HS-5 (cell line): Measurements from ENCODE around the gene ARID1A.
"Not testable (repeated sequence)": the region's sequence is repeated elsewhere in the genome, so short reads cannot be mapped to it uniquely, and the experiment has no call there.

Source experiments
- DNase-seq: peaks from one replicate; pipeline ENCODE4 v3.0.0-alpha.2; 2012; ENCODE audit warnings: low read depth

The ARID1A gene

DNA sequence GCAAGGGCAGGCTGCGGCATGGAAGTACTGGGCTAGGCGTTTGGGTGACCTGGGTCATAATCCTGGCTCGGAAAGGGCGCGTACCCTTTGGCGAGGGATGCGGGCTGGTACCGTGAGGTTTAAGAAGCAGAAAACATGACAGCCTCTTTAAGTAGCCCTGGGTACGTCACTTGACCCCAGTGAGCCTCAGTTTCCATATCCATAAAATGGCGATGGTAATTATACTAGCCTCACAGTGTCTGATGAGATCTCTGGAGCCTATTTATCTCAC, 92.6 kb downstream of the ARID1A start:
- DNase-seq: no peak

DNA sequence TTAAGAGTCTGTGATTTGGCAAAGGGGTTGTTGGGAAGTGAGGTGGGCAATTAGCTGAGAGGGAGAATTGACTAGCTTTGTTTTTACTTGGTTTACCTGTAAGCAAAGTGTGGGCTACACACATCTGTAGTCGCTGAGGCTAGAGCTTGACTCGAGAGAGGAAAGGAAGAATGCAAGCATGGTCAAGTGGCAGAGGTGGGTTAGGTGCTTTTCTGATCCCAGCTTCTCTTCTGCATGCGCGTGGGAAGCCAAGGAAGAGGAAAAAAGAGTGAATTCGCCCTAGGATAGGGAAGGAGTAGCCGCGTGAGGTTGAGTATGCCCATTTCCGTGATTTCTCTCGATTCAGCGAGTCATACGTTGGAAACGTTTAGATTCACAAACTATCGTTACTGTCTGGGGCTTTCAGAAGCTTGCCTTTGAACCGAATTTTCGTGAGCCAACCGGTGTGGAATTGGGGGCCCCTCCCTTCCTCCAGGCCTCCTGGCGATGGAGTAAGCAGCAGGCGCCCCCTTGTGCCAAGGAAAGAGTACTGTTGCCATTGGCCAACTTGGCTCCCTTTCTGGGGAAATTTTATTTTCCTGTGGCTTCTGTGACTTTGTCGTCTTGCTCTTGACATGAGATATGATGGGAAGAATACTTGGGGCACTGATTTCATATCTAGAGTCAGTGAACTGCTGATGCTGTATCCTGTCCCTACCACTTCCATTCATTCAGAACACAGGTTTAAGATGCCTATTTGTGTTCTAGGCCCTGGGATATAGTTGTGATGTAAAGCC, 93.2 kb downstream of the ARID1A start:
- DNase-seq: peak; percentile 76

DNA sequence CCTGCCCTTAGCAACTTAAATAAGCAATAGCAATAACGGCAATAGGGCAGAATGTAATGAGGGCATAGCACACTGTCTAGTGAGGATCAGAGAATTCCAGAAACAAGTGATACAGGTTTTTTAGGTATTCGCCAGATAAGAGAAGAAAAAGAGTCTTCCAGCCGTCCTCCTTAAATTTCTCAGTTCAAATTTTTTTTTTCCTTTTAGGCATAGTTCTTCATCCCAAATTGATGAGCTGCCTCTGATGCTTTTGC, 93.7 kb downstream of the ARID1A start:
- no peak for DNase-seq

DNA sequence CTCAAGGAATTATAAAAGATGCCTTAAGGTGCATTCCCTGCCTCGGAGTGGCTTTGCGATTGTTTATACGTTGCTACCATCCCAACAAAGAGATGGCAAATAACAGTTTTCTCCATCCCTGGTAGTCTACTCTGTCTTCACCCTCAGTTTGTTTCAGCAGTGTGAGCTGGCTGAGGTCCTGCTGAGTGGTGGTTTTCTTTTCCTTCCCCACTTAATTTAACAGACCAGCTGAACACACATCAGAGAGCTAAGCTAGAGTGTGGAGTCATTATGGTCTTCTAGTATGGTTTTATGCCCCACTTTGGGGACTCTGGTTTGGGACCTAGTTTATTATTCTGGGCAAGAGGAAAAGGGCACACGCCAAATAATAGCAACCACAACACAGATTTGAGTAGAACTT, 94.1 kb downstream of the ARID1A start:
- DNase-seq: no peak

DNA sequence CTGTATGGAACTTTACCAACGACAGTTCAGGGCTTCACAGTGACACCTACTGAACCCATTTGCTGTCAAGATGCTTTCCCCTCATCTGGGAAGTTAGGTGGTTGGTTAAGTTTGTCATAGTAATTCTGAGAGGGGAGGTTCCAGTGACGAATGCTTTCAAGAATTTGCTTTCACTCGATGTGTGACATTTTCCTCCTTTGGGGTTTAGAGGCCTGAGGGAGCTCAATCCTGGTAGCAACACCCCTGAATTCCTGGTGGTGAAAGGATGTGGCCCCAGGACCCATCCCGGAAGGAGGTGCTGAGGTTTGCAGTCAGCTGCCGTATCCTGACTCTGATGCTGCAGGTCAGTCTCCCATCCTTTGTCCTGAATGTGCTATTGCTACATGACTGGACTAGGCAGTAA, 94.7 kb downstream of the ARID1A start:
- no peak for DNase-seq

DNA sequence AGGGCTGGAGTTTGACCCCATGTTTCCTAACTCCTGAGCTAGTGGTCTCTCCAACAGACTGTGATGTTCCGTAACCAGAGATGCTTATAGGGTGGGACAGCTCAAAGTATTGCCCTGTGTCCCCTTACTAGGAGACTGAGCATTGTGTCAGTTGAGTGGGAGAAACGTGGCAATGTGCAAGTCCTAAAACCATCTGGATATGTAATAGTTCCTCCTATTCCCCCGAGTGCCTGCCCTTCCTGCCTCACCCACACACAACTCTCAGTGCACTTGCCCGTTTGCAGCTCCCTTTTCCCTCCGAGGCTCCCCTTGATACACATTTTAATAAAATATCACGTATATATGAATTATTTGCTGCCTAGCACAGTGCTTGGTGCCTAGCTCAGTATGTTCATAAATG, 95.3 kb downstream of the ARID1A start:
- no peak for DNase-seq

DNA sequence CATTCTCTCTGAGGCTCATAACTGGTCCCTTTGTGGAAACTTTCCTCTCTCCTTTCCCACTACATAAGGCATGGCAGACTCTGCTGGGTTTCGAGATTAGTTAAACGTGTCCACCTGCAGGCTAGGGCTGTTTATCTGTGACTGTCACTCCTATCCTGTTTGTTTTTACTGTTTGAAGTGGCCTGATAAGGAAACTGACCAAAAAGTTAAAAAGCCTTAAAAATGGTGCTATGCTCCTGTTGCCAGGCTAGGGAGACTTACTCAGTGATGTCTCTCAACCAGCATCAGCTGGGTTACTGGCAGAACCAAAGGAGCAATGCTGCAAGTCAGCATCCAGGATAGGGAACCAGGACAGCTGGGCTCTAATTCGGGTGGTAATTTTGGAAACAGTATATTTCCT, 95.8 kb downstream of the ARID1A start:
- no peak for DNase-seq

DNA sequence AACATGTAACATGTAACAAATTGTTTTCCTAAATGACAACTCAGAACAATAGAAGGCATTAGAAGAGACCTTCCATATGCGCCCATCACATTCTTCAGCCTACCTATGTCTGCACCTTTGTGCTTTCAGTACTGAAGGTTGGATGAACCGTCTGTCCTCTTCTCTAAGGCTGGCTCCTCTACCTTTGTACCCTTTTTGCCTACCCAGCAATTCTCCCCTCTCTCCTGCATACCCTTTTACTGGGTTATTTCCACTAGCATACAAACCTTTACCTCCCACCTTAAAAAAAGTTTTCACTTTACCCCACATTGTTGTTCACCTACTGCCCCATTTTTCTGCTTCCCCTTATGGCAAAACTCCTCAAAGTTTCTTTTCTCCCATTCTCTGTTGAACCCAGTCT, 97.1 kb downstream of the ARID1A start:
- no peak for DNase-seq

DNA sequence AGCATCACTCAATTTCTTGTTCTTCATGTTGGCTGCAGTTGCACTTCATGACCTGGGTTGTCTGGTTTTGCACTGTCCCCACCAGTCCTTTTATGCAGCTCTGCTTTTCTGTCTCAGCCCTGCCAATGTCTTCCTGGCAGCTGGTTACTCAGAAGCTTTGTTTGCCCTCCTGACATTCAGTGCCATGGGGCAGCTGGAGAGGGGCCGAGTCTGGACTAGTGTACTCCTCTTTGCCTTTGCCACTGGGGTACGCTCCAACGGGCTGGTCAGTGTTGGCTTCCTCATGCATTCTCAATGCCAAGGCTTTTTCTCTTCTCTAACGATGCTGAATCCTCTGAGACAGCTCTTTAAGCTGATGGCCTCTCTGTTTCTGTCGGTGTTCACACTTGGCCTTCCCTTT, 98.6 kb downstream of the ARID1A start:
- no peak for DNase-seq

DNA sequence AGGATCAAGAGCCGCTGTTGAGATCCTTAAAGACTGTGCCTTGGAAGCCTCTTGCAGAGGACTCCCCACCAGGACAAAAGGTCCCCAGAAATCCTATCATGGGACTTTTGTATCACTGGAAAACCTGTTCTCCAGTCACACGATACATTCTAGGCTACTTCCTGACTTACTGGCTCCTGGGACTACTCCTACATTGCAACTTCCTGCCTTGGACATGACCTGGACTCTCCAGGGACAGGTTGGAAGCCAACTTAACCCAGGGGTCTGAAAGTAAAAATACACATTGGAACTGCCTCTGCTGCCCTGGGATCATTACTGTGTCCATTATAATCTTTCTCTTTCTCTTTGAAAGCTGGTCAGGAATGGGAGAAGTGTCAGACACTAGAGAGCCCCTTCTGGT, 101.8 kb downstream of the ARID1A start:
- DNase-seq: no peak

DNA sequence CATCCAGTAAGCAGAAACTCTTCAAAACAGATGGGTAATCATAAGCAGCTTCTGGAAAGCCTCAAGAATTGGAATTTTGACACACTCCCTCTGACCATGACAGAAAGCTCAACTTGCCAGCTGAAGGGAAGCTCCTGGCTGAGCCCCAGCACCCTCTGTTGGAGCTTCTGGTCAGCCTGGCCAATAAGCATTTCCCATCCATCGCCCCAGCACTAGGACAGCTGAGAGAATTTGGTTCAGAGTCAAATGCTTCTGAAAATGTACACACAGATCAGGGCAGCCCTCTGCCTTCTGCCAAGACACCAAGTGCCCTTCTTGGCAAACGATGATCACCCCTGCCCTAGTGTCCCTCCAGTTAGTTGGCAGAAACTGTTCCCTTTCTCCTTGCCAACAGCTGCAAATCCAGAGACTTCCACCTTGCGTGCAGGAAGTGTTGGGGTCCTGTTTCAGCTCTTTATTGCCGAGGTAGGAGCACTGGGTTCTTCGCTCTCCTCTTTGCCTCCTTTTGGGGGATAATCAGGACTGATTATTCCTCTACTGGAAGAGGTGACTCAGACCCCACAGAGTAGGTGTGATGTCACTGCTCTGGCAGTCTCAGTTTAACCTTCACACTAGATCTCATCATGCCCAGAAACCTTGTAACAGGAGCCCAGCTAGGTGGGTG, 103.8 kb downstream of the ARID1A start:
- DNase-seq: no peak

DNA sequence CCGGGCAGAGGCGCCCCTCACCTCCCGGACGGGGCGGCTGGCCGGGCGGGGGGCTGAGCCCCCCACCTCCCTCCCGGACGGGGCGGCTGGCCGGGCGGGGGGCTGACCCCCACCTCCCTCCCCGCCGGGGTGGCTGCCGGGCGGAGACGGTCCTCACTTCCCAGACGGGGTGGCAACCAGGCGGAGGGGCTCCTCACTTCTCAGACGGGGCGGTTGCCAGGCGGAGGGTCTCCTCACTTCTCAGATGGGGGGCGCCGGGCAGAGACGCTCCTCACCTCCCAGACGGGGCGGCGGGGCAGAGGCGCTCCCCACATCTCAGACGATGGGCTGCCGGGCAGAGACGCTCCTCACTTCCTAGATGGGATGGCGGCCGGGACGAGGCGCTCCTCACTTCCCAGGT, 108.1 kb downstream of the ARID1A start:
- not testable (repeated sequence) for DNase-seq

DNA sequence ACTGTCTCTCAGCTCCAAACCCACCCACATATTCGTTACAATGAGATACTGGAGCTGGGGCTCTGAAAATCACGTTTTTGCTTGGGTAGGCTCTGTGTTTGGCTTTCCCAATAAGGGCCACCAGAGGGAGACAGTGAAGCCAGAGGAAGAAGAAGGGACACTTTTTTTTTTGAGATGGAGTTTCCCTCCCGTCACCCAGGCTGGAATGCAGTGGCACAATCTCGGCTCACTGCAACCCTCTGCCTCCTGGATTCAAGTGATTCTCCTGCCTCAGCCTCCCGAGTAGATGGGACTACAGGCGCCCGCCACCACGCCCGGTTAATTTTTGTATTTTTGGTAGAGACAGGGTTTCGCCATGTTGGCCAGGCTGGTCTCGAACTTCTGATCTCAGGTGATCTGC, 114.3 kb downstream of the ARID1A start:
- peak; percentile 32 for DNase-seq

DNA sequence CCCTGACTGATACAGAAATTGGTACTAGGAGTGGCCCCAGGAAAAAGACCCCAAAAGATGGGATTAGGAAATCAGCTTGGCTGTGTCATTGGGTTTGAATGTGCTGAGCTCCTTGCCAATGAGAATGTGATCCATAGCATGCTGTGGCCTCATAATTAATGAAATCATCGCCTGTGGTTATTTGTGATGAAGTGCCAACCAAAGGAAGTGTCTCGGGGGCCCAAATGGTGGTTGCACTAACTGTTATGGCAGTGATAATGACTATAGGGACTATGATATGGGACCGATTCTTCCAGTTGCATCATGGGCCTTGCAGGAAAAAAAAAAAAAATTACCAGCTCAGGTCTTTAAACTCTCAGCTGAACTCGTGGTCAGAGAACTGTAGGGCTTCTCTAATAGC, 115.2 kb downstream of the ARID1A start:
- DNase-seq: no peak

DNA sequence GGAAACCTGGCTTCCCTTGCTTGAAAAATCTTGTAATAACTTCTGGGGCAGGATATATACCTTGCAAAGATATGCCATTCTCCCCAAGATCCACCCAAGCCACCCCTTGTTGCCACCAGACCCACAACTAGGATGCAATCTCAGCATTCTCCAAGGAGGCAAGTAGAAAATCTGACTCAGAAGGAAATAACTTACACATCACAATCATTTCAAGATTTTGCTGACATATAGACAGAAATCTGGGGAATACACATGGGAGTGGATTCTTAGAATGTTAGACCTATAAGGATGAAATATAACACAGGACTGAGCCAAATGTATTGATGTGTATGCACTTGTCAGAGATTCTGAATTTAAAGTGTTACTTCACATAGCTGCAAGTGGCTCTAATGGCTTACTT, 115.9 kb downstream of the ARID1A start:
- DNase-seq: no peak

DNA sequence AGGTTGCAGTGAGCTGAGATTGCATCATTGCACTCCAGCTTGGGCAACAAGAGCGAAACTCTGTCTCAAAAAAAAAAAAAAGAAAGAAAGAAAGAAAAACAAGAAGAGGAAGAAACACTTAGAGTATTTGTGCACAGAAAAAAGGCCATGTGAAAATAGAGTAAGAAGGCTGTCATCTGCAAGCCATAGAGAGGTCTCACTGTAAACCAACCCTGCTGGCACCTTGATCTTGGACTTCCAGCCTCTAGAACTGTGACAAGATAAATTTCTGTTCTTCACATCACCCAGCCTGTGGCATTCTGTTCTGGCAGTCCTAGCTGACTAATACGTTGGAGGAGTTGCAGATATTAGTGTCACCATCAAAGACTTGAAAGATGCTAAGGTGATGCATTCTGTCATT, 118.6 kb downstream of the ARID1A start:
- no peak for DNase-seq

DNA sequence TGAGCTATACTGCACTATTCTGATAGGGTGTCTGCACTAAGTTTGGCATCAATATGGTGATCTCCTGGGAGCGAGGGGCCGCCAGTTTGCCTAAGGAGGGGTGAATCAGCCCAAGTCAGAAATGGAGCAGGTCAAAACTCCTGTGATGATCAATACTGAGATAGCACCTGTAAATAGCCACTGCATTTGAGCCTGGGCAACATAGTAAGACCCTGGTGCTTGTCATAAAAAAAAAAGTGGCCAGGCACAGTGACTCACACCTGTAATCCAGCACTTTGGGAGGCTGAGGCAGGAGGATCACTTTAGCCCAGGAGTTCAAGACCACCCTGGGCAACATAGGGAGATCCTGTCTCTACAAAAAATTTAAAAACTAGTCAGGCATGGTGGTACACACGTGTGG, 119.1 kb downstream of the ARID1A start:
- DNase-seq: no peak

DNA sequence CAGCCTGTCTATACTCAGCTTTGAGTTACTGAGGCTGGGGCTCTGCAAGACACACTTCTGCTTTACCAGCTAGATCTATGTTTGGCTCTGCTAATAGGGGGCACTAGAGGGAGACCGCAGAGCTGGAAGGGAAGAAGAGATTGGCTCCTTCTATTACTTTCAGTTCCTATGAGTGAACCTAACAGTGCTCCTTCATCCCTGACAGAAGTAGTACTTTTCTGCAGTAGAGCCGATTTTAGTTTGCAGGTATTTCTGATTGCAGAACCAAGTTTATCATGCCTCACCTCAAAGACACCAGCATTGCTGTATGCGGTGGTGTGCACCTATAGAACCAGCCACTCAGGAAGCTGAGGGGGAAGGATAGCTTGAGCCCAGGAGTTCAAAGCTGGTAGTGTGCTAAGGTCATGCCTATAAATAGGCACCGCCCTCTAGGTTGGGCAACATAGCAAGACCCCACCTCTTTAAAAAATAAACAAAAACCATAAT, 125.0 kb downstream of the ARID1A start:
- no peak for DNase-seq

DNA sequence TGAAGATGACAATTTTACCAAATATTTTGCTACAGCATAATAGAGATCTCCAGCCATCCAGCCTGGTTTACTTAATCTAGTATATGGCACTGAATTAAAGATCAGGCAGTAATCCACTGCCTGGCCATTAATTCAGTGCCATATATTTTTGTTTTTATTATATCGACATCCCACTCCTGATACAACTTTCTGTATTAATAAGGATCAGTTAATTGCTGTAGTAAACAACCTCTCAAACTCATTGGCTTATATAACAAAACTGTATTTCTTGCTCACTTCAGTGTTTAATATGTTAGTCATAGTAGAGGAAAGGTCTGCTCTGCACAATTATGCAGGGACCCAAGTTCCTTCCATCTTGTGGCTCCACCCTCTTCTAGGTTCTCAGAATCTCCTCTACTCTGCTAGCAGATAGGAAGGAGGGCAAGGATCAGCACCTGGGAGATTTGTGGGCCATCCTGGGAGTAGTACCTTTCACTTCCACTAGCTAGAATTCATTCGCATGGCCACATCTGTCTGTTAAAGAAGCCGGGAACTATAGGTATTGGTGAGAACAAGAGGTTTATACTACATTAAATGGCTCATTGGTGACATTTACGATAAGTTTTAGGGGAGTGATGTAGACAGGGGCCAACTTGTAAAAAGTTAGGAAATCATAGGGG, 127.1 kb downstream of the ARID1A start:
- DNase-seq: no peak

DNA sequence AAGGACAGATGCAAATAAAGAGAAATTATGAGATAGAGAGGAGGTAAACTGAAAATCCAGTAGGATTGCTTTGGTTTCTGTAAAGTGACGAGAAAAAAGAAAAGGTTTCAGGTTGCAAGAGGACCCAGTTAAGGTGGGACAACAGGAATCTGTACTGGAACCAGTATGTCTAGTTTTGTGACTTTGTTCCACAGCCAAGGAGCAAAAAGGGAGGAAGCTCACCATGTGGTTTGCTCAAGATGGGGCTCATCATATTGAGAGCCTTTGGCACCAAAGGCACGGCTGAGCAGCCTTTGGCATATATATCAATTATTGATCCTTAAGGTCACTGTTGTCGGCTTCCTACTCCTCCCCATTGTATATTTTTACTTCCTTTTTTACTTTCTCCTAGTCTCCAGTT, 128.9 kb downstream of the ARID1A start:
- no peak for DNase-seq

DNA sequence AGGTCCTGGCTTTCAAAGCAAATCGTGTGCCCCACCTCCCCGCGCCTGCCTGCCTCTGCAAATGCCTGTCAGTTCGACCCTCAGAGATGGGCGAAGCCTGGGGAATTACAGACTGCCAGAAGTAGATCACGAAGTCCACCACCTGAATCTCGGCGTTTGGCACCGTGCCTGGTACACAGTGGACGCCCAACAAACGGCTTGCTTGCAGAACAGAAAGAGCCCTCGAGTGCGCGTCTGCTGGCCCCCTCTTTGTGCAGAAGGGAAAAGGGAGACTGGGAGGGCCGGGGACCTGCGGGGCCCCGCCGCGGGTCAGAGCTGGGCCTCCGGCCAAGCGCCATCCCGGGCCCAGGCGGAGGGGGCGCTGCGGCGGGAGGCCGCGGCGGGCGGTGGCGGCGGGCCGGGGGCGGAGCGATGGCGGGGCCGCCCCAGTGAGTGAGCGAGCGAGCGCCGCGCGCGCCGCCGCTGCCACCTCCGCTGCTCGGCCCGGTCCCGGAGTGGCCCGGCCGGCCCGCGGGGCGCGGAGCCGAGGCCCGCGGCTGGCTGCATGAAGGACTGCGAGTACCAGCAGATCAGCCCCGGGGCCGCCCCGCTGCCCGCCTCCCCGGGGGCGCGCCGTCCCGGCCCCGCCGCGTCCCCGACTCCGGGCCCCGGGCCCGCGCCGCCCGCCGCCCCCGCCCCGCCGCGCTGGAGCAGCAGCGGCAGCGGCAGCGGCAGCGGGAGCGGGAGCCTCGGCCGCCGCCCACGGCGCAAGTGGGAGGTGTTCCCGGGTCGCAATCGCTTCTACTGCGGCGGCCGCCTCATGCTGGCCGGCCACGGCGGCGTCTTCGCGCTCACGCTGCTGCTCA, 130.7 kb downstream of the ARID1A start, which contains the start of gene ZDHHC18:
Gene ZDHHC18 (plus strand): TSS at position 428 of the 845 bp plus-strand sequence. CDS start 117 bp downstream, at position 545.
- DNase-seq: no peak

DNA sequence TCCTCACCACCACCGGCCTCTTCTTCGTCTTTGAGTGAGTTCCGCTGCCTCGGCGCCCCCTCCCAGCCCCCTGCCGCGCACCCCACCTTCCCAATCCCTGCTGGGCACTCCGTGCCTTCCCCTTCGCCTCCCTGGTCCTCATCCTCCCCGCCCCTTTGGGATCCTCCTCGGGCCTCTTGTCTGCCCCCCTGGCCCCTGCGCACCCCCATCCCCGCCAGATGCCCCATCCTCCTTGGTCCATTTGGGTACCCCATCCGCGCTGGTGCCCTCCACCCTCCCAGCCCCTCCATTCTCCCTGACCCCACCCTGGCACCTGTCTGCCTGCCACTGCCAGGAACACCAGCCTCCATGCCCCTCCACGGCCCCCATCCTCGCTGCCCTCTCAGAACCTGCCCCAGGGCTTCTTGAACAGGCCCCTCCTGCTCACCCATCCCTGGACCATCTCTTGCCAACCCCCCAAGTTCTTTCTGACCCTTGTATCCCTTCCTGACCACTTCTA, 131.3 kb downstream of the ARID1A start:
- no peak for DNase-seq

DNA sequence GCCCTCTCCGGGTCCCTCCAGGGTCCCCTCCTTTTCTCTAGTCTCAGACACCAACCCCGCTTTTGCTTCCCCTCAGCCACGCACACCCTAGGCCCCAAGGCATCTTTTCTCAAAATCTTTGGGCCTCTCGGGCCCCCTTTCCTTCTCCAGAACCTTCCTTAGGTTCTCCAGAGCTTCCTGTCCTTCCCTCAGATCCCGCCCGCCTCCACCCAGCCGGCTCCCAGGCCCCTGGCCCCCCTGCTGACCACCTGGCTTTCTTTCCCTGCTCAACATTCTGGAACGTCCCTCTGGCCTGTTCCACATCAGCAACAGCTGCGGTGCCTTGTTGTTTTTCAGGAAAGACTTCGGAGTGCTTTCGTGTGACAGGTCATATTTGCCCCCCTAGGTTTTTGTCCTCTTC, 131.8 kb downstream of the ARID1A start:
- DNase-seq: no peak
